NCI-H2227 treated with DMSO at 0.1 percent for 48 hours (cell line): Measurements from ENCODE around the gene ZNF570.

ENCODE experiments used
- DNase-seq: peaks from one replicate; lab custom pipeline; 2025; lab: John Stamatoyannopoulos, UW

The ZNF570 gene

DNA sequence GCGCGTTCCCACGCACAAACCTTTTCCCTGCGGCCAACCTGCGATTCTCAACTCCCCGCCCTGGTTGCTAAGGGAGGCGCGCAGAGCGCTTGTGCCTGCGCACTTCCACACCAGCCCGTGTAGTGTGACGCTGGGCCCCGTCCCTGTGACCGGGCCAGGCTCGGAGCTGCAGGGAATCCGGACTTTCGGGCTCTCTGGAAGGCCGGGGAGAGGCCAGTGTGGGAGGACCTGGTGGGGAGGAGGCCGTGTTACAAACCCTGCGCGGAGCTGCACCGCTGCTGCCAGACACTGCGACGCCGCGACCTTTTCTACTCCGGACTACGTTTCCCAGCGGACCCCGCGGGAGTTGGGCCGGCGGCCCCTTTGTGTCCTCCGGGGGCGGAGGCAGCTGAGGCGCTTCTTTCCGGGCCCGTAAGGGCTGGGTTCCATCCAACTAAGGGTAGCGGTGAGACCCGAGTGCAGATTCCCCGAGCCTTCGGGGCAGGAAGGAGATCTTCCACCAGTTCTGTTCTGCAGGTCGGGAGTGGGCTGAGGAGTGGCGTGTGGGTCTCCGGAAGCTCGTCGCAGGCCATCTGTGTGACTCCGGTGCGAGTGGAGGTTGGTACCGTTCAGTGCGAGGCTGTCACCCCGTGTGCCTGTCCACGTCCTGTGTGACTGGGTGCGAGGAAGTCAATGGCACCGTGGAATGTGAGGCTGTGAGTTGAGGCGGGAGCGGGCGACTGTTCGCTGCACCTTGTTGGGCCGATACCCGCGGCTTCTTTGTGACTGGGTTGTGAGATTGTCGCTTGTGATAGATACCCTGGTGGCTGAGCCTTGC lies at the start of gene ZNF570:
Gene ZNF570 (plus strand): TSS at position 396 of the 817 bp plus-strand sequence. CDS start 999 bp downstream, outside the sequence.
- DNase-seq = peak; percentile 100

GRCh38 chr19:37452500-37453245 lies 16.5 kb upstream of the ZNF570 start:
- no peak for DNase-seq

DNA sequence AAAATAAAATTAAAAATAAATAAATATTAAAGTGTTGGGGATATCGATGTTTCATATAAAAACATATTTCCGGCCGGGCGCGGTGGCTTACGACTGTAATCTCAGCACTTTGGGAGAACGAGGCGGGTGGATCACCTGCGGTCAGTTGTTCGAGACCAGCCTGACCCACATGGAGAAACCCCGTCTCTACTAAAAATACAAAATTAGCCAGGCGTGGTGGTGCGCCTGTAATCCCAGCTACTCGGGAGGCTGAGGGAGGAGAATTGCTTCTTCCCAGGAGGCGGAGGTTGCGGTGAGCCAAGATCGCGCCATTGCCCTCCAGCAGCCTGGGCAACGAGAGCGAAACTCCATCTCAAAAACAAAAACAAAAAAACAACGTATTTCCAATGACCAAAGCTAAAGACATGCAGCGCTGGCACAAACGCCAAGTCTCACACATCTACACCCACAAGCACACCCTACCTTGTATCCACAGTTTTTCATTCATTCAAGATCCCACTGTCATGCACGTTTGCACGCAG lies 2.8 kb upstream of the ZNF570 start:
- DNase-seq = no peak

- DNase-seq = peak; percentile 100
Observed at GRCh38 chr19:37466798-37467607, 2.2 kb upstream of the ZNF570 start, which contains the start of gene ZNF569. Gene ZNF569 (minus strand): TSS chr19:37467444. CDS start chr19:37444921, 22,523 bp downstream.

DNA sequence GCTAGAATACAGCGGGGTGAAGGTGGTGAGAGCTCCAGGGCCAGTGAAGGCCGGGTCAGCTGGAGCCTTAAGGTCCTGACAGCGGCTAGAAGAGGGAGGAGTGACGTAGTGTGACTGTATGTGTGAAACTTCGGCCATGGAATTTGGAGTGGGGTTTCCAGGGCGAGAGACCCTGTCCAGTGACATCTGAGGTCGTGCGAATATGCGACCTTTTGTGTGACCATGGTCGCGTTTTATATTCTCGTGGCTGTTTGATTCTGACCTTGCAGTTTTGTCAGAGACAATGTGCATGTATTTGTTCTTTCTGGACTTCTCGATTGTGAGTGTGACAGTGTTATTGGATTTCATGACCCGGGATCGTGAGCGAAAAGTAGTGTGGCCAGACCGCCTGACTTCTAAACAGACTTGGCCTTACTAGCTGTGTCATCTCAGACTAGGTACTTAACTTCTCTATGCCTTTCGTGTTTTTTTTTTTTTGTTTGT lies 1.5 kb upstream of the ZNF570 start:
- no peak for DNase-seq

- no peak for DNase-seq
Observed at GRCh38 chr19:37470216-37470615, 1.1 kb downstream of the ZNF570 start.

- no peak for DNase-seq
Observed at GRCh38 chr19:37472165-37472564, 3.0 kb downstream of the ZNF570 start.

GRCh38 chr19:37484406-37485168 lies 15.4 kb downstream of the ZNF570 start:
- no peak for DNase-seq

DNA sequence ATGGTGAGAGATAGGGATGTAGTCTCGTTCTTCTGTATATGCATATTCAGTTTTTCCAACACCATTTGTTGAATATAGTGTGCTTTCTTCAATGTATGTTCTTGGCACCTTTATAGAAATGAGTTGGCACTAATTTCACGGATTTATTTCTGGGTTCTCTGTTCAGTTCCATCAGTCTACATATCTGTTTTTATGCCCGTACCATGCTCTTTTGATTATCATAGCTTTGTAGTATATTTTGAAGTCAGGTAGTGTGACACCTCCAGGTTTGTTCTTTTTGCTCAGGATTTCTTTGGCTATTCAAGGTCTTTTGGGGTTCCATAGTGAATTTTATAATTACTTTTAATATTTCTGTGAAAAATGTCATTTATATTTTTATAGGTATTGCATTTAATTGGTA lies 23.1 kb downstream of the ZNF570 start:
- DNase-seq = no peak

DNA sequence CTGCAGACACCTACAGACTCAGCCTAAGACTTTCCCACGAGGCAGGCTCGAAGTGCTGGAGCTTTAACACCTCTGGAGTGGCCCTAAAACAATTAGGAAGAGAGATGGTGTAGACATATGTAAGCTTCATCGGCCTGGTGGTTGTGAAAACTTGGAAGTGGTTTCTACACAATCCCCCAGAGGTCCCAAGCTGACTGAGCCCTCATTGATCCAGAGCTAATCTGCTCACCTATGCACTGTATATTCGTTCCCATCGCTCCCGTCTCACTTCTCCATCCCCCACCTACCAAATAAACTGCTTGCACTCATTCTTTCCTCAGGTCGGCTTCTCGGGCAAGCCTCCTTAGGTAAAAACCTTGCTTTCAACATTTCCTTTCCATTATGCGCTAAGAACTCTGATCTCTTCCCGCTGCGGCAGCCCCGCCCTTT lies 36.8 kb downstream of the ZNF570 start:
- DNase-seq = no peak

DNA sequence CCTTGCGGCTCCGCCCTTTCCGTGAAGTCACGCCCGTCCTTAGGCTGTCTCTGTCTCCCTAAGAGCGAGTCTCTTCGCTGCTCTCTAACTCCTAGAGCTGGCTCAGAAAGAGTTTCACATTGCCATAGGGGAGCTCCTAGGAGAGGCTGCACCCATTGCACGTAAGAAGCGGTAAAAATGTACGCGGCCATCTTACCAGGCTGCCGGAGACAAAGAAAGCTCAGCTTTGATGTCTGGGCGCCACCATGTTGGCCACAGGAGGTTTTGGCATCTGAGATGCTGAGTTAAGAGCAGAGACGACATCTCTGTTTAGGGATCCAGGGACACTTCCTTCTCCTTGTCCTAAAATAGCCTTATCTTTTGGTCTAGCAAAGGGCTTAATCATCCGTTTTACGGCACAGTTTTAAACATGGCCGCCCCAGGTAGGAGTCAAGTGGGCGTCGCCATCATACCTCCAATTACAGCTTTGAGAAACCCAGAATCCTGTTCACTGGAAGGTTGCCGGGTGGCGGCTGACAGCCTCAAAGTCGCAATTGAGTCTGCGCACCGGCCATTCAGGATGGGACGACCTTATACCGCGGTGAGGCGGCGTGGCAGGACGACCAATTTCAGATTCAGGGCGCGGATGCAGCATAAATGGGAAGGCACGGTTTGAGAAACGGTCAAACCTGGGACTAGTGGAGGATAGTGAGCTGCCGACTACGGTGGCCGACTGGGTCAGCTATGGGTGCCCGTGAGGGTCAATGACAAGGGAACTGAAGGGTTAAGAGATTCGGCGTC lies 37.4 kb downstream of the ZNF570 start, which contains the start of gene ZNF793:
Gene ZNF793 (plus strand): TSS at position 553 of the 780 bp plus-strand sequence. CDS start 16,501 bp downstream, outside the sequence.
- peak; percentile 100 for DNase-seq

DNA sequence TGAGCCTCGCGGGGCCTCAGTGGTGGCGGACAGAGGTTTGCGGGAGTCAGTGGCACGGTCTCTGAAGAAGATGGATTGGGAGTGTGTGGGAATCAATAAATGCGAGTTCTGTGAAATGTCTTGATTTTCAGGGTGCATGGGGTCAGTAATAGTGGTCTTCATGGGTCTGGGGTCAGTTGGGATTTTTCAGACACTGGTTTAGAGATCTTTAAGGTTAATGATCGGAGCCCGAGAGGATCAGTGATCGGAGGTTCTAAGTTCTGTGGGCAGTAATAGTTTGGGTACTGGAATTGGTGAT lies 38.0 kb downstream of the ZNF570 start:
- DNase-seq = no peak

- DNase-seq = no peak
Observed at GRCh38 chr19:37511186-37511585, 42.0 kb downstream of the ZNF570 start.

DNA sequence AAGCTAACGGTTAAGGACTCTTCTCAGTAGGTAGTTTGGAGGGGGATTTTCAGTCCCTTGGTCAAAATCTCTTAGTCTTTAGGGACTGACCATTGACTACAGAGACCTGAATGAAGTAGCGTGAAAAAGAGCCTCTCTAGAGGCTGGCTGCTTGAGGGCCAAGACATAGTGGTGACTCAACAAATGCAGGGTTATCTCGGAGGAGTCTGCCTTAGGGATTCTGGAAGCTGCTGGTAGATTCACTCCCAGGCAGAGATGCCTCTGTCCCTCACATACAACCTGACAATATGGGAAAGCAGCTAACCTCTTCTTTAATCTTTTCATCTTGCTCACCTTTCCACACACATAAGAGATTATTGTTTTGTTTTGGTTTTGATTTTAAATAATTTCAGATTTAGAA lies 42.7 kb downstream of the ZNF570 start:
- no peak for DNase-seq

DNA sequence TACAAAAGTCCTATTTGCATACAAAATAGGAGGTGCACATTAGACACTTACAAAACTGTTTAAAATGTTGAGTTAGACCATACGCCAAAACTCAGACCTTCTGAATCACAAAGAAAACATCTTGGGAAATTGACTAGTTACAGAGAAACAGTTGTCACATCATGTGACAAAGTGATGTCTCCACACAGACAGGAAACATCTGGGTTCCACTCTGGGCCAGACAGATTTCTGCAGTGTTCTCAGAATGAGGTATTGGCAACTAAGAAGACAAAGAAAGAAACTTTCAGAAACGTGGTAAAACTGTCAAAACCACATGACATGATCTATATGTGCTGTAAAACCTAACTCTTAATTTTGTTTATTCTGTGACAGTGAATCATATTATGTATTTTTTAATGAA lies 44.2 kb downstream of the ZNF570 start:
- no peak for DNase-seq

DNA sequence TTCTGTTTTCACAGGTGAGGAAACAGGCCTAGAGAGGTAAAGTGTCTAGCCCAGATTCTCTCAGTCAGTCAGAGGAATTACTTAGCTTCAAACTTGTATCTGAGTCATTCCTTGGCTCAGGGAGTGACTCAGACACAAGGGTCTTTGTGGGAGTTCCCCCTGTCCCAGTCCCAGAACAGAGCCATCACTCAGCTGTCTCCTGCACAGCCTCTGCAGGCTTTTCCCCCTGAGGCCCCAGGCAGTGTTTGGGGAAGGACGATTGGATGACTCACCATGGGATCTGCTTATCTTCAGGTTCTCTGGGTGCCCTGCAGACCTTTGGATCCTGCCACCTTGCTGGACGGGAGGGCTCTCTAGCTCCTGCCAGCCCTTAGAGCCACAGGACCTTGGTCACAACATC lies 50.7 kb downstream of the ZNF570 start:
- no peak for DNase-seq

DNA sequence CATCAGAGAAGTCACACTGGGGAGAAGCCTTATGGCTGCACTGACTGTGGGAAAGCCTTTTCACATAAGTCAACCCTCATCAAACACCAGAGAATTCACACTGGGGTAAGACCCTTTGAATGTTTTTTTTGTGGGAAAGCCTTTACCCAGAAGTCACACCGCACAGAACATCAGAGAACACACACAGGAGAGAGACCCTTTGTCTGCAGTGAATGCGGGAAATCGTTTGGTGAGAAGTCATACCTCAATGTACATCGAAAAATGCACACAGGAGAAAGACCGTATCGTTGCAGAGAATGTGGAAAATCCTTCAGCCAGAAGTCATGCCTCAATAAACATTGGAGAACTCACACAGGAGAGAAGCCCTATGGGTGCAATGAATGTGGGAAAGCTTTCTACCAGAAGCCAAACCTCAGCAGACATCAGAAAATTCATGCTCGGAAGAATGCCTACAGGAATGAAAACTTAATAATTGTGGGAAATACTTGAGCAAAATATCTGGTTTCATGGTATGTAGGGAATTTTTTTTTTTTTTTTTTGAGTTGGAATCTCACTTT lies 68.3 kb downstream of the ZNF570 start:
- DNase-seq = no peak
